ENCODE results near the gene RHOBTB1.

GRCh38 chr10:60970526-60970925 lies 26.5 kb upstream of the RHOBTB1 start:
- TF ChIP-seq TAF1 (IDR thresholded peaks at IDR 0.05; ENCODE audit: borderline replicate concordance, insufficient read depth, low read length) (no peak), POLR2AphosphoS5 (IDR thresholded peaks at IDR 0.05; ENCODE audit: low read depth, low read length) (no peak)
